ENCODE measurements around the gene TMEM209. TPM values are rescaled to one million over a fixed set of nuclear protein-coding genes. Genes with fewer than 3 reads are reported as not detected.

Gene TMEM209
- total RNA-seq, 1 experiment from 2014 or later: 4.0 TPM

Other genes with a start within 250 kb of the TMEM209 start
- 30.1 and 36.3 TPM in 2 replicates for gene ZC3HC1, start 154.0 kb downstream of the TMEM209 start, total RNA-seq (2014; rRNA removed; shearing (Covaris generic); ENCODE audit: low replicate concordance)
- 15.0 and 17.8 TPM in 2 replicates for gene KLHDC10, start 134.9 kb downstream of the TMEM209 start, total RNA-seq (2014; rRNA removed; shearing (Covaris generic); ENCODE audit: low replicate concordance)
- gene SSMEM1, start 2.5 kb upstream of the TMEM209 start, total RNA-seq (2014; rRNA removed; shearing (Covaris generic); ENCODE audit: low replicate concordance): not detected in 2 replicates
- gene CPA2, start 61.5 kb upstream of the TMEM209 start, total RNA-seq (2014; rRNA removed; shearing (Covaris generic); ENCODE audit: low replicate concordance): not detected in 2 replicates
- gene CPA4, start 87.8 kb upstream of the TMEM209 start, total RNA-seq (2014; rRNA removed; shearing (Covaris generic); ENCODE audit: low replicate concordance): 11.6 and 23.1 TPM in 2 replicates
- gene CPA5, start 139.4 kb upstream of the TMEM209 start, total RNA-seq (2014; rRNA removed; shearing (Covaris generic); ENCODE audit: low replicate concordance): not detected in 2 replicates
- gene CPA1, start 175.1 kb upstream of the TMEM209 start, total RNA-seq (2014; rRNA removed; shearing (Covaris generic); ENCODE audit: low replicate concordance): not detected in 2 replicates
- gene CEP41, start 235.6 kb upstream of the TMEM209 start, total RNA-seq (2014; rRNA removed; shearing (Covaris generic); ENCODE audit: low replicate concordance): 13.2 and 23.0 TPM in 2 replicates

Data from Caki2 (cell line).